Measurements from ENCODE around the gene PPP4R2.

Gene PPP4R2

GRCh38 chr3:73071952-73072351, 75.3 kb downstream of the PPP4R2 start:
- Histone ChIP-seq H3K9ac (ENCODE audit: low read length) (no peak overlapping the region), H3K4me1 (ENCODE audit: insufficient read depth, low read length, severe bottlenecking) (no peaks in the 10 kb centered on the region), H2AFZ (ENCODE audit: low read length) (no peak overlapping the region), H3K9me3 (ENCODE audit: low read length) (no peaks in the 10 kb centered on the region), H3K27me3 (ENCODE audit: insufficient read depth, low read length) (no peaks in the 10 kb centered on the region), H3K79me2 (ENCODE audit: insufficient read depth, low read length) (no peaks in the 10 kb centered on the region), H3K36me3 (ENCODE audit: insufficient read depth, low read length) (peaks cover 5% of the 10 kb centered on the region), H3K4me2 (ENCODE audit: low read length) (no peak overlapping the region), H3K27ac (ENCODE audit: low read depth, low read length, poor library complexity, severe bottlenecking) (no peak overlapping the region), H3K4me3 (ENCODE audit: low read depth, low read length, poor library complexity, severe bottlenecking) (no peak overlapping the region), H3K9me2 (ENCODE audit: low read depth, low read length) (no peaks in the 10 kb centered on the region), H3F3A (ENCODE audit: insufficient read depth, low read length) (no peaks in the 10 kb centered on the region), H4K20me1 (ENCODE audit: insufficient read depth, low read length) (no peaks in the 10 kb centered on the region)
- TF ChIP-seq EZH2 (IDR thresholded peaks at IDR 0.05; ENCODE audit: borderline replicate concordance, low read length) = no peak
- no peak for TF ChIP-seq CTCF (IDR thresholded peaks at IDR 0.05; ENCODE audit: low read length)

GRCh38 chr3:73072634-73073033, 76.0 kb downstream of the PPP4R2 start:
- Histone ChIP-seq H3K27ac (ENCODE audit: low read depth, low read length, poor library complexity, severe bottlenecking) (no peak overlapping the region), H4K20me1 (ENCODE audit: insufficient read depth, low read length) (no peaks in the 10 kb centered on the region), H2AFZ (ENCODE audit: low read length) (no peak overlapping the region), H3K4me1 (ENCODE audit: insufficient read depth, low read length, severe bottlenecking) (no peaks in the 10 kb centered on the region), H3K4me2 (ENCODE audit: low read length) (no peak overlapping the region), H3K36me3 (ENCODE audit: insufficient read depth, low read length) (no peaks in the 10 kb centered on the region), H3K79me2 (ENCODE audit: insufficient read depth, low read length) (no peaks in the 10 kb centered on the region), H3K9ac (ENCODE audit: low read length) (no peak overlapping the region), H3K27me3 (ENCODE audit: insufficient read depth, low read length) (no peaks in the 10 kb centered on the region), H3K9me2 (ENCODE audit: low read depth, low read length) (no peaks in the 10 kb centered on the region), H3F3A (ENCODE audit: insufficient read depth, low read length) (no peaks in the 10 kb centered on the region), H3K9me3 (ENCODE audit: low read length) (no peaks in the 10 kb centered on the region), H3K4me3 (ENCODE audit: low read depth, low read length, poor library complexity, severe bottlenecking) (no peak overlapping the region)
- TF ChIP-seq EZH2 (IDR thresholded peaks at IDR 0.05; ENCODE audit: borderline replicate concordance, low read length) (no peak), CTCF (IDR thresholded peaks at IDR 0.05; ENCODE audit: low read length) (no peak)

DNA sequence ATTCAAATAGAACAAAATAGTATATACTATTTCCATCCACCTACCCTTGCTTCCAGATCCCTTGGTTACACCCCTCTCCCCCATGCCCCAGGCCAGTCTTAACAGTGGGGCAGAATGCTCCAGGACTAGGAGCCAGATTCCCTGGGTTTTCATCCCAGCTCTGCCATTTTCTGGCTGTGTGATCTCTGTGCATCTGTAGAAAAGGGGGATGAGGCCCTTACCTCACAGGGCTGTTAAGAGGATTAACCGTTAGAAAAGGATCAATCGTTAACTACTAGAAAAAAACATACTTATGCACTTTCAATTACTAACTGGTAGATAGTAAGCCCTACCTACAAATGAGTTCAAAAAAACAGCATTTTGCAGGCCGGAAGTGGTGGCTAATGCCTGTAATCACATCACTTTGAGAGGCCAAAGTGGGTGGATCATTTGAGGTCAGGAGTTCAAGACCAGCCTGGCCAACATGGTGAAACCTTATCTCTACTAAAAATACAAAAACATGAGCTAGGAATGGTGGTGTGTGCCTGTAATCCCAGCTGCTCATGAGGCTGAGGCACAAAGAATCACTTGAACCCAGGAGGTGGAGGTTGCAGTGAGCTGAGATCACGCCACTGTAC, 76.6 kb downstream of the PPP4R2 start:
- H3K79me2 ChIP-seq (ENCODE audit: insufficient read depth, low read length) = no peaks in the 10 kb centered on the region
- no peaks in the 10 kb centered on the region for H3K27me3 ChIP-seq (ENCODE audit: insufficient read depth, low read length)
- no peaks in the 10 kb centered on the region for H3F3A ChIP-seq (ENCODE audit: insufficient read depth, low read length)
- H4K20me1 ChIP-seq (ENCODE audit: insufficient read depth, low read length) = no peaks in the 10 kb centered on the region
- TF ChIP-seq EZH2 (IDR thresholded peaks at IDR 0.05; ENCODE audit: borderline replicate concordance, low read length) = no peak
- TF ChIP-seq CTCF (IDR thresholded peaks at IDR 0.05; ENCODE audit: low read length) = no peak
- H3K4me2 ChIP-seq (ENCODE audit: low read length) = no peak overlapping the region
- H3K9ac ChIP-seq (ENCODE audit: low read length) = no peak overlapping the region
- H3K36me3 ChIP-seq (ENCODE audit: insufficient read depth, low read length) = no peaks in the 10 kb centered on the region
- no peaks in the 10 kb centered on the region for H3K4me1 ChIP-seq (ENCODE audit: insufficient read depth, low read length, severe bottlenecking)
- no peak overlapping the region for H2AFZ ChIP-seq (ENCODE audit: low read length)
- H3K4me3 ChIP-seq (ENCODE audit: low read depth, low read length, poor library complexity, severe bottlenecking) = no peak overlapping the region
- H3K27ac ChIP-seq (ENCODE audit: low read depth, low read length, poor library complexity, severe bottlenecking) = no peak overlapping the region
- H3K9me3 ChIP-seq (ENCODE audit: low read length) = no peaks in the 10 kb centered on the region
- no peaks in the 10 kb centered on the region for H3K9me2 ChIP-seq (ENCODE audit: low read depth, low read length)
